ENCODE measurements around the gene BCKDHB.

Gene BCKDHB

DNA sequence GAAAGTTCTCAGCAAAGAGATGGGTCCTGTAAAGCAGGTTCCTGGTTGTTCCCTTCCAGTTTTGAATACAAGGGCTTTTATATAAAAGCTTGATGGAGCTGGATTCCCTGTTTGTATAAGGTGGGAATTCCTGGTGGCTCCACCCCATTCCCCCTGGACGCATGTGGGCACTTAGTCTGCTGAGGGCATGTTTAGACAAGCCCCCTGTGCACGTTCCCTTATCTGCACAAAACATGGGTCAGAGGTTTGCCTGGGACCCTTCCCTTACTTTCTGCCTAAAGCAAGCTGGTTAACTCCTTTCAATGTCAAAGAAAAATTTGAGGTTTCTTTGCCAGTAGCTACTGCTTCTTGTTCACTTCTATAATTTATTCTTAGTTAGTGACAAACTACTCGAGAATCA is 181.1 kb downstream of the BCKDHB start:
- TF ChIP-seq RAD21 (IDR thresholded peaks at IDR 0.05; ENCODE audit: low read depth) (no peak), EP300 (IDR thresholded peaks at IDR 0.05; ENCODE audit: borderline replicate concordance) (no peak), NFIC (IDR thresholded peaks at IDR 0.05) (no peak), CEBPB (IDR thresholded peaks at IDR 0.05) (no peak), CREB1 (IDR thresholded peaks at IDR 0.05; ENCODE audit: low read depth) (no peak), ZBTB7A (IDR thresholded peaks at IDR 0.05; ENCODE audit: low read depth) (no peak), EGR1 (IDR thresholded peaks at IDR 0.05) (no peak), TAF1 (IDR thresholded peaks at IDR 0.05; ENCODE audit: low read depth) (no peak), FOXM1 (IDR thresholded peaks at IDR 0.05; ENCODE audit: borderline replicate concordance, low read depth) (no peak), TEAD4 (IDR thresholded peaks at IDR 0.05) (no peak), TCF12 (IDR thresholded peaks at IDR 0.05; ENCODE audit: low read depth) (no peak), YY1 (IDR thresholded peaks at IDR 0.05; ENCODE audit: low read depth) (no peak)
- TF ChIP-seq, protein P1, sequence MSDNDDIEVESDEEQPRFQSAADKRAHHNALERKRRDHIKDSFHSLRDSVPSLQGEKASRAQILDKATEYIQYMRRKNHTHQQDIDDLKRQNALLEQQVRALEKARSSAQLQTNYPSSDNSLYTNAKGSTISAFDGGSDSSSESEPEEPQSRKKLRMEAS (IDR thresholded peaks at IDR 0.05): no peak
- TF ChIP-seq, protein P2, sequence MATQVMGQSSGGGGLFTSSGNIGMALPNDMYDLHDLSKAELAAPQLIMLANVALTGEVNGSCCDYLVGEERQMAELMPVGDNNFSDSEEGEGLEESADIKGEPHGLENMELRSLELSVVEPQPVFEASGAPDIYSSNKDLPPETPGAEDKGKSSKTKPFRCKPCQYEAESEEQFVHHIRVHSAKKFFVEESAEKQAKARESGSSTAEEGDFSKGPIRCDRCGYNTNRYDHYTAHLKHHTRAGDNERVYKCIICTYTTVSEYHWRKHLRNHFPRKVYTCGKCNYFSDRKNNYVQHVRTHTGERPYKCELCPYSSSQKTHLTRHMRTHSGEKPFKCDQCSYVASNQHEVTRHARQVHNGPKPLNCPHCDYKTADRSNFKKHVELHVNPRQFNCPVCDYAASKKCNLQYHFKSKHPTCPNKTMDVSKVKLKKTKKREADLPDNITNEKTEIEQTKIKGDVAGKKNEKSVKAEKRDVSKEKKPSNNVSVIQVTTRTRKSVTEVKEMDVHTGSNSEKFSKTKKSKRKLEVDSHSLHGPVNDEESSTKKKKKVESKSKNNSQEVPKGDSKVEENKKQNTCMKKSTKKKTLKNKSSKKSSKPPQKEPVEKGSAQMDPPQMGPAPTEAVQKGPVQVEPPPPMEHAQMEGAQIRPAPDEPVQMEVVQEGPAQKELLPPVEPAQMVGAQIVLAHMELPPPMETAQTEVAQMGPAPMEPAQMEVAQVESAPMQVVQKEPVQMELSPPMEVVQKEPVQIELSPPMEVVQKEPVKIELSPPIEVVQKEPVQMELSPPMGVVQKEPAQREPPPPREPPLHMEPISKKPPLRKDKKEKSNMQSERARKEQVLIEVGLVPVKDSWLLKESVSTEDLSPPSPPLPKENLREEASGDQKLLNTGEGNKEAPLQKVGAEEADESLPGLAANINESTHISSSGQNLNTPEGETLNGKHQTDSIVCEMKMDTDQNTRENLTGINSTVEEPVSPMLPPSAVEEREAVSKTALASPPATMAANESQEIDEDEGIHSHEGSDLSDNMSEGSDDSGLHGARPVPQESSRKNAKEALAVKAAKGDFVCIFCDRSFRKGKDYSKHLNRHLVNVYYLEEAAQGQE (IDR thresholded peaks at IDR 0.05; ENCODE audit: low read depth): no peak
- TF ChIP-seq, protein P3, sequence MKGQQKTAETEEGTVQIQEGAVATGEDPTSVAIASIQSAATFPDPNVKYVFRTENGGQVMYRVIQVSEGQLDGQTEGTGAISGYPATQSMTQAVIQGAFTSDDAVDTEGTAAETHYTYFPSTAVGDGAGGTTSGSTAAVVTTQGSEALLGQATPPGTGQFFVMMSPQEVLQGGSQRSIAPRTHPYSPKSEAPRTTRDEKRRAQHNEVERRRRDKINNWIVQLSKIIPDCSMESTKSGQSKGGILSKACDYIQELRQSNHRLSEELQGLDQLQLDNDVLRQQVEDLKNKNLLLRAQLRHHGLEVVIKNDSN (IDR thresholded peaks at IDR 0.05): no peak

DNA sequence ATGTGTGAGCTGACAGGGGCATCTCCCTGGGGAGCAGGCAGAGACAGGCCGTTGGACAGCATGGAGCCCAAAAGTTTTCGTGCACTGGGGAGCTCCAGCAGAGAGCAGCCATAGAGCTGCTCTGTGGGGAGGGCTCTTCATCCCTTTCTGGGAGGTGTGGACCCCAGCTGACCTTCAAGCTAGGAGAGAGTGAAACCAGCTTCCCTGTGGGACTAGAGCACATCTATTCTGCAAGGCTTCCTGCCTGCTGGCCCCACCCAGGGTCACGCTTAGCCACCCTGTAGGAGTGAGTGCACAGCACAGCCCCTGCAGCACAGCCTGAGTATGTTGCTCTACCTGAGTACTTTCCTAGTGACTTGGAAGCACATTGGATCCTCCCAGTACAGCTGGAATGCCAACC is 183.3 kb downstream of the BCKDHB start:
- TF ChIP-seq NFIC (IDR thresholded peaks at IDR 0.05) (no peak), TCF12 (IDR thresholded peaks at IDR 0.05; ENCODE audit: low read depth) (no peak), CREB1 (IDR thresholded peaks at IDR 0.05; ENCODE audit: low read depth) (no peak), CEBPB (IDR thresholded peaks at IDR 0.05) (no peak), EGR1 (IDR thresholded peaks at IDR 0.05) (no peak), ZBTB7A (IDR thresholded peaks at IDR 0.05; ENCODE audit: low read depth) (no peak), EP300 (IDR thresholded peaks at IDR 0.05; ENCODE audit: borderline replicate concordance) (no peak), TEAD4 (IDR thresholded peaks at IDR 0.05) (no peak), RAD21 (IDR thresholded peaks at IDR 0.05; ENCODE audit: low read depth) (no peak), YY1 (IDR thresholded peaks at IDR 0.05; ENCODE audit: low read depth) (no peak), TAF1 (IDR thresholded peaks at IDR 0.05; ENCODE audit: low read depth) (no peak), FOXM1 (IDR thresholded peaks at IDR 0.05; ENCODE audit: borderline replicate concordance, low read depth) (no peak)
- TF ChIP-seq, protein P2 (IDR thresholded peaks at IDR 0.05; ENCODE audit: low read depth): no peak
- TF ChIP-seq, protein P1 (IDR thresholded peaks at IDR 0.05): no peak
- TF ChIP-seq, protein P3 (IDR thresholded peaks at IDR 0.05): no peak

DNA sequence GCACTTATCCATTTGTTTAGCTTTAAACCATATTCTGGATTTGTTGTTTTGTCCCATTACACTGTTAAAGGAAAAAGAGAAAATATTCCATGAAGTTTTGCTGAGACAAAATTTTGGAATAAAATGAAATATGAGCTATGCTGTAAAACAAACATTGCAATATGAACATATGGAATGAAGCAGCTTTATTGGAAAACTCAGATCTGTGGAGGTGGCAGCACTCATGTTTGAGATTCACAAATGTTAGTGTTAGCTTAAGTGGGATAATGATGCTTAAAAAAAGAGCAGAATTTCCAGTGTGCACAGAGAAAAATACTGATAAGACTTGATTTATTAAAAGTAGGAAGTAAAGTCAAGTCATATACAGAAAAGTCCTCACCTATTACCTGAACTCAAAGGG is 196.2 kb downstream of the BCKDHB start:
- TF ChIP-seq, protein P3 (IDR thresholded peaks at IDR 0.05): no peak
- no peak for TF ChIP-seq CREB1 (IDR thresholded peaks at IDR 0.05; ENCODE audit: low read depth)

DNA sequence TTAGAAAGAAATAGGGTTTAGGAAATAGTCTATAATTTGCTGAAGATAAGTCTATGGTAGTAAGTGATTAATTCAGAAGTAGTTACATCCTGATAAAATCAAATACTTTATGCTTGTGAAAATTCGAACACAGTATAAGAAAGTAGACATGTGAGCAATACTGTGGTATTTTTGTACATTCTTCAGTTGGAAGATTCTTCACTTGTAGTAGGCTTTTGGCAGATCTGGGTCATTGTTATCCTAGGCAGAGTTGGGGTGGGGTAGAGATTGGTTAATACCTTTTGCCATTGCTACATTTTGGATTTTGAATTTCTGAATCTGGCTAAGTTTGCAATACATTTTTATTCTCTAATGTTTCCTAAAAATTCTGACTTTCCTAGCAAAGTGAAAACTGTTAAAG is 197.5 kb downstream of the BCKDHB start:
- TF ChIP-seq TEAD4 (IDR thresholded peaks at IDR 0.05) (no peak), ZBTB7A (IDR thresholded peaks at IDR 0.05; ENCODE audit: low read depth) (no peak), TAF1 (IDR thresholded peaks at IDR 0.05; ENCODE audit: low read depth) (no peak), TCF12 (IDR thresholded peaks at IDR 0.05; ENCODE audit: low read depth) (no peak), CEBPB (IDR thresholded peaks at IDR 0.05) (no peak), EP300 (IDR thresholded peaks at IDR 0.05; ENCODE audit: borderline replicate concordance) (no peak), RAD21 (IDR thresholded peaks at IDR 0.05; ENCODE audit: low read depth) (no peak), EGR1 (IDR thresholded peaks at IDR 0.05) (no peak), NFIC (IDR thresholded peaks at IDR 0.05) (no peak), YY1 (IDR thresholded peaks at IDR 0.05; ENCODE audit: low read depth) (no peak), FOXM1 (IDR thresholded peaks at IDR 0.05; ENCODE audit: borderline replicate concordance, low read depth) (no peak), CREB1 (IDR thresholded peaks at IDR 0.05; ENCODE audit: low read depth) (no peak)
- TF ChIP-seq, protein P2 (IDR thresholded peaks at IDR 0.05; ENCODE audit: low read depth): no peak
- TF ChIP-seq, protein P1 (IDR thresholded peaks at IDR 0.05): no peak
- TF ChIP-seq, protein P3 (IDR thresholded peaks at IDR 0.05): no peak

Data from Ishikawa (cell line).